ENCODE data around the gene SPG7.
"Not testable (repeated sequence)": the region's sequence is repeated elsewhere in the genome, so short reads cannot be mapped to it uniquely, and the experiment has no call there.

The SPG7 gene

DNA sequence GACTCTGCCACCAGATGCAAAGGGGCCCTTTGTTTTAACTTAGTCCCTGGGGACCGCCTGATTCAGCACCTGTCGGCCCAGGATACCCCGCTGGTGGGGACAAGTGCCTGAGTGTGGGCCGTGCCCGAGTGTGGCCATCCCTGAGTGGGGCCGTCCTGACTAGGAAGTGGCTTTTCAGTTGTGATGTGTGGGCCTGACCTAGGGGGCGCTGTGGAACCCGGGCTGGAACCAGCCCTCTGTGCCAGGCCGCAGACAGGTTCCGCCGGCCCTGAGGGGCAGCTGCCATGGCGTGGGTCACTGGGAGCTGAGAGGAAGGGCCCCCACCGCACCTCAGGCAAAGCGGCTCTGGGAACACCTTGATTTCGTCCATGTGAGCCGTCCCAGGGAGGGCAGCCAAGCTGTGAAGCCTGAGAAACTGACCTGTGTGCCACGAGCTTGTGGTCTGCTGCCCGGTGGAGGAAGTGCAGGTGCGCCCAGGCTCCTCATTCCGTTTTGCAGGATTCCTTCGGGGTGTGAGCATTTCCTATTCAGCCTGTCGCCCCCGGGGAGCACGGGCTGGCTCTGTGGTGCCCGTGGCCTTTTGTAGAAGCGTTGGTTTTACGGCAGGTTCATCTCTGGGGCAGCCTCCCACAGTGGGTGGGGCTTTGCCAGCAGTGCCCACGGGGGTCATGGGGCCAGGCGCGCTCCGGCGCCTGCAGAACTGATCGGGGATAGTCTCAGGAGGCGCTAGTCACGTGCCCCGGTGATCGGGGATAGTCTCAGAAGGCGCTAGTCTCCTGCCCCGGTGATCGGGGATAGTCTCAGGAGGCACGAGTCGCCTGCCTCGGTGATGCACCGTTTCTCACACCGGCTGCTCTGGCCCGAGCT, 57.5 kb downstream of the SPG7 start:
- peak; percentile 39 for DNase-seq

DNA sequence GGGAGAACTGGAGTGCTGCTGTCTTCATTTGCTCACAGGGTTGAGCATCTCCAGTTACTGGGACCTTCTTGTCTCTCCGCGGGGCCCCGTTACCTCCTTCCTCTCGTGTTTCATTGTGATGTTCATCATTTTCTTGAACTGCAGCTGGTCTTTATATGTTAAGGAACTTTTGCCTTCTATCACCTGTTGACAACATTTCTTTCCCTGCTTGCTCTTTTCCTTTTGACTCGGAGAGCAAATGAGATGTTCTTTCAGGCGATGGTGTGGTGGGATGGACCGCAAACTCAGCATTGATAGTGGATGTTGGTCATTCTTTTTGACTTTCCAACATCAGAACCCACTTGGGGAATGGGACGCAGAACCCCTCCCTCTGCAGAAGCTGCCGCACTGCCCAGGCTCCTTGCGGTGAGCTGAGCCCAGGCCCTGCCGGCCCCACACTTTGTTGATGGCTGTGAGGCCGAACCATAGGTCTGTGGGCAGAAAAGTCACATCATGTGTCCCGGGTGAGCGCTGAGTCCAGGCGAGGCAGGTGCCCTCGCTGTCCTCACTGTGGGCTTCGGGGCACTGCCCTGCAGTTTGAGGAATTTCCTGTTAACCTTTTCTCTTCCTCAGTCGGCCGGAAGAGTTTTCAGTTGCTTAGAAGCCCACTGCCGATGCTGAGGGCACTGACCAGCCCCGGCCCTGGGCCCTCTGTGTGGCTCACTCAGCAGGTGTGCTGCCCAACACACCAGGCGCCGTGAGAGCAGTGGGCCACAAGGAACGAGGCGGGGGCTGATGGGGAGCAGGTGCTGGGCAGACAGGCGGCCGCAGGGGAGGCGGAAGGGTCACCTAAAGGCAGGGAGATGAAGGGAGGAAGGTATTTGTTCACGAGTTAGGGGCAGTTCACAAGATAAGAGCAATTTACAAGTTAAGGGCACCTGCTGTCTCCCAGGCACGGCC, 59.7 kb downstream of the SPG7 start:
- DNase-seq = no peak

GRCh38 chr16:89569506-89570341, 61.5 kb downstream of the SPG7 start:
- no peak for DNase-seq

GRCh38 chr16:89570342-89570923, 62.2 kb downstream of the SPG7 start:
- DNase-seq = no peak

DNA sequence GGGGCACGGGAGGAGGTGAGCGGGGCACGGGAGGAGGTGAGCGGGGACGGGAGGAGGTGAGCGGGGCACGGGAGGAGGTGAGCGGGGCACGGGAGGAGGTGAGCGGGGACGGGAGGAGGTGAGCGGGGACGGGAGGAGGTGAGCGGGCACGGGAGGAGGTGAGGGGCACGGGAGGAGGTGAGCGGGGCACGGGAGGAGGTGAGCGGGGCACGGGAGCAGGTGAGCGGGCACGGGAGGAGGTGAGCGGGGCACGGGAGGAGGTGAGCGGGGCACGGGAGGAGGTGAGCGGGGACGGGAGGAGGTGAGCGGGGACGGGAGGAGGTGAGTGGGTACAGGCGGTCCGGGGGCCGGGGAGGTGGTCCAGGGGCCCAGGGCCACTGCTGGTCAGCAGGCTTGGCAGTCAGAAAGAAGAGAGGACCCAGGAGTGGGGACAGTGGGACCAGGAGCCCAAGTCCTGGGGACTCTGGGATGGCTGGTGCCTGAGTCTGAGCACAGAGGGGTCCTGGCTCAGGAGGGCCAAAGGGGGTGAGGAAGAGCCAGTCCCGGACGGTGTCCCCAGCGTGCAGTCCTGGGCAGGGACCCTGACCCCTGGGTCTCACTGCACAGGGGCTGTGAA, 62.9 kb downstream of the SPG7 start:
- DNase-seq = not testable (repeated sequence)

- DNase-seq = no peak
These were observed 63.4 kb downstream of the SPG7 start for GRCh38 chr16:89571636-89572035.

- no peak for DNase-seq
These were observed 63.9 kb downstream of the SPG7 start for GRCh38 chr16:89572073-89572484.

- no peak for DNase-seq
These were observed 64.4 kb downstream of the SPG7 start for GRCh38 chr16:89572485-89573205.

DNA sequence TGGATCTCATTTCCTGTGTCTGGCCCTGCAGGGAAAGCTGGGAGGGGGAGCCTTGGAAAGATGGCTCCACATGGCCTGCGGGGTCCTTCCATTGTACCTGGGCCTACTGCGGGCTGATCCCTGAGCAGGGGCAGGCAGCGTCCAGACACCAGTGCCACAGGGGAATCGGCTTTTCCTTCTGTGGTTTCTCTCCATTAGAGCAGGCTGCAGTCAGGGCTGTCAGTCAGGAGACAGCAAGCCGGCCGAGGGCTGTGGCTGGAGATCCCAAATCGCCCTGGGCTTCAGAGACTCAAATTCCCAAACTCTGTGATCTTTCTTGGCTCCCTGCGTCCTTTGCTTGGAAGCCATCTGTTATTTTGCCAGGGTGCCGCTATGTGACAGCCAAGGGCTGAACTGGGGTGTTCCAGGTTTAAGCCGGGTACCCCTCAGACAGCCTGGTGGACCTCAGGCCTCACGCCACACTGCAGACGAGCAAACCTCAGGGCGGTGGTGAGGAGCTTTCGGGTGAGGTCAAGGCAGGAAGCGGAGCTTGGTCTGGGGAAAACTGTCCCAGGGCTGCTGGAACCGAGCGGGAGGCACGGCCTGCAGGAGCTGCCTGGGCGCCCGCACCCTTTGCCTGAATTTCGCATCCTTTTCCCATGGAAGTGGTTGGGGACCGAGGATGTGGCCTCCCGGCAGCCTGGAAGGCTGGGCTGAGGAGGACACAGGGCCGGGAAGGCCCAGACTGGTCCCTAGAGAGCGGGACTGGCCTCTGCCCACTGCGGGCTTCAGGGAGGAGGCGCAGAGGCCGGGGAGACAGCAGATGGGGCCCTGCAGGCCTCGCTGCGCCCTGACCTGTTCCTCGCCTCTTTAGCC, 65.8 kb downstream of the SPG7 start:
- no peak for DNase-seq

GRCh38 chr16:89574681-89575246, 66.6 kb downstream of the SPG7 start:
- no peak for DNase-seq

- peak; percentile 29 for DNase-seq
These were observed 67.3 kb downstream of the SPG7 start, which contains the start of gene CPNE7 for GRCh38 chr16:89575247-89576152. CPNE7 (plus strand) TSS chr16:89575758; CDS start chr16:89575898, 140 bp downstream.

GRCh38 chr16:89576153-89577054, 68.2 kb downstream of the SPG7 start:
- DNase-seq = no peak

DNA sequence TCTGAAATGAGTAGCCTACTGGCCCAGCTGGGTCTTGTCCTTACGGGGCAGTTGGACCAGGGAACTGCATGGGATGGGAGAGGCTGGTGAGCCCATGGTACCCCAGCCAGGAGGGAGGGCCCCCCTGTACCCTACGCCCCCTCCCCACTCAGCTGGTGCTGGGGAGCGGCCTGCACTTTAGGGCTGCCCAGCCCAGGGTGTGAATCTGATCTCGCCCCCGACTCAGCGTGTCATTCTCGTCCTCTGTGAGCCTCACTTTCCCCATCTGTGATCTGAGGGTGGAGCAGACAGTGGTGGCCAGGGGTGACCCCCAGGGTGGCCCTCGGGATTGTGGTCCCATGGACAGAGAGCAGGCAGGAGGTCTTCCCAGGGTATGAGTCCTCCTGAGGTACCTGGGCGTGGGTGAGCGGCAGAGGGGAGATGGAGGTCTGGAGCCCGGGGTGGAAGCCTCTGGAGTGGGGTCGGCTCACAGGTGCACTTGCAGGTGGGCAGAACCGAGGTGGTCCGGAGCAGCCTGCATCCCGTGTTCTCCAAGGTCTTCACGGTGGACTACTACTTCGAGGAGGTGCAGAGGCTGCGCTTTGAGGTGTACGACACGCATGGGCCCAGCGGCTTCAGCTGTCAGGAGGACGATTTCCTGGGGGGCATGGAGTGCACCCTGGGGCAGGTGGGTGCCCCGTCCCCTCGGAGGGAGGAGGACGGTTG, 69.0 kb downstream of the SPG7 start:
- no peak for DNase-seq

DNA sequence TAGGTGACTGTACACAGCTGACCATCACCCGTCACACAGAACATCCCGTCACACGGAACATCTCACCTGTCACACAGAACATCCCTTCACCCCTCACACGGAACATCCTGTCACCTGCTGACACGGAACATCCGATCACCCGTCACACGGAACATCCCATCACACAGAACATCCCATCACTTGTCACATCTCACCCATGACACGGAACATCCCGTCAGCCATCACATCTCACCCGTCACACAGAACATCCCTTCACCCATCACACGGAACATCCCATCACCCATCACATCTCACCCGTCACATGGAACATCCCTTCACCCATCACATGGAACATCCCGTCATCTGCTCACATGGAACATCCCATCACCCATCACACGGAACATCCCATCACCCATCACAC, 71.1 kb downstream of the SPG7 start:
- DNase-seq = no peak

DNA sequence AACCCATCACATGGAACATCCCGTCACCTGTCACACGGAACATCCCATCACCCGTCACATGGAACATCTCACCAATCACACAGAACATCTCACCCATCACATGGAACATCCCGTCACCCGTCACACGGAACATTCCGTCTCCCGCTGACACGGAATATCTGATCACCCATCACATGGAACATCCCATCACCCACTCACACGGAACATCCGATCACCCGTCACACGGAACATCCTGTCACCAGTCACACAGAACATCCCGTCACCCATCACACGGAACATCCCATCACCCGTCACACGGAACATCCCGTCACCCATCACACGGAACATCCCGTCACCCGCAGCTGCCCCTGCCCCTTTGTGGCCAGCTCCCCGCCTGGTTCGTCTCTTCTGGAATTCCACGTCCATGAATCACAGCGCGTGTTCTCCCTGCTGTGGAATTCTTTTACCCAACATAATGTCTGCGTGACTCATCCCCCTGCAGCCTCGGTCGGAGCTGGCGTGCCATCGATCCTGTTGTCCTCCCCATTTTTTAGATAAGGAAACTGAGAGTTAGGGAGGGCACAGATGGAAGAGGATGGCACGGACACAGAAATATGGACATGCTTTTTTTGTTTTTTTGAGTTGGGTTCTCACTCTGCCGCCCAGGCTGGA, 73.0 kb downstream of the SPG7 start:
- no peak for DNase-seq

- no peak for DNase-seq
These were observed 73.8 kb downstream of the SPG7 start for GRCh38 chr16:89581861-89582563.
